Large intestine (tissue), 3 donors: ENCODE measurements around the gene PDE12. TPM values are rescaled to one million over a fixed set of nuclear protein-coding genes. Genes with fewer than 3 reads are reported as not detected.

Experiments
- DNase-seq, 2 donors: peaks; one replicate each; pipeline versions ENCODE4 v3.0.0 to v3.0.0-alpha.2; 2013
- H3K27ac ChIP-seq: one replicate; pipeline ENCODE4 v1.5.1; 2013; ENCODE audit warnings: low read length
- H3K27me3 ChIP-seq: 2 replicates; pipeline ENCODE4 v1.6.1; 2013; ENCODE audit warnings: low read length; ENCODE audit not compliant: control insufficient read depth, insufficient read depth
- H3K36me3 ChIP-seq: 2 replicates; pipeline ENCODE4 v1.6.1; 2013; ENCODE audit warnings: low read length; ENCODE audit not compliant: control insufficient read depth, insufficient read depth
- H3K4me1 ChIP-seq: one replicate; pipeline ENCODE4 v1.6.1; 2013; ENCODE audit warnings: low read length; ENCODE audit not compliant: control insufficient read depth, insufficient read depth
- H3K4me3 ChIP-seq: one replicate; pipeline ENCODE4 v1.5.1; 2013; ENCODE audit warnings: low read length
- H3K9me3 ChIP-seq: one replicate; pipeline ENCODE4 v1.6.1; 2013; ENCODE audit warnings: mild to moderate bottlenecking, low read depth, low read length, moderate library complexity; ENCODE audit not compliant: control insufficient read depth
- WGBS: methylation state at CpG from one replicate; pipeline ENCODE4 v1.1.5; 2013; ENCODE audit warnings: low lambda C conversion rate; ENCODE audit not compliant: insufficient coverage; 5-methylcytosine and 5-hydroxymethylcytosine counted together
- polyA plus RNA-seq: library from polyadenylated mRNA; unstranded; fragments of 120-200 nt; gene quantifications from one replicate; pipeline ENCODE4 v1.2.1, GENCODE V29; 2013

Gene PDE12
- polyA plus RNA-seq, 1 donor: 14.2 TPM

DNA sequence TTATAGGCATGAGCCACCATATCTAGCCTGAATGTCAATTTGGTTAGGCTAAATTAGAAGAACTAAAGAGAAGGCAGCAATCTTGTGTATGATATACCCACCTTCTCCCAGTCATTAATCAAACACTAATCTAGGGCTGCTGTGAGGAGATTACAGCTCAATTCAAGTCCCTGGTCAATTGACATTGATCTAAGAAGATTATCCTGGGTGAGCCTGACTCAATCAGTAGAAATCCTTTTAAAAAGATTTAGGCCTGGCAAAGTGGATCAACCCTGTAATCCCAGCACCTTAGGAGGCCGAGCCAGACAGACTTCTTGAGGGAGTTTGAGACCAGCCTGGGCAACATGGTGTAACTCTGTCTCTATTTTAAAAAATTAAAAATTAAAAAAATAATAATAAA, 9.5 kb upstream of the PDE12 start:
- Histone ChIP-seq H3K27ac (no peak overlapping the region), H3K4me3 (no peak overlapping the region), H3K4me1 (no peaks in the 10 kb centered on the region), H3K36me3 (no peaks in the 10 kb centered on the region), H3K27me3 (no peaks in the 10 kb centered on the region), H3K9me3 (no peaks in the 10 kb centered on the region)
- WGBS: no CpG with 5 or more reads among the region's 1 CpG
- no peak for DNase-seq

DNA sequence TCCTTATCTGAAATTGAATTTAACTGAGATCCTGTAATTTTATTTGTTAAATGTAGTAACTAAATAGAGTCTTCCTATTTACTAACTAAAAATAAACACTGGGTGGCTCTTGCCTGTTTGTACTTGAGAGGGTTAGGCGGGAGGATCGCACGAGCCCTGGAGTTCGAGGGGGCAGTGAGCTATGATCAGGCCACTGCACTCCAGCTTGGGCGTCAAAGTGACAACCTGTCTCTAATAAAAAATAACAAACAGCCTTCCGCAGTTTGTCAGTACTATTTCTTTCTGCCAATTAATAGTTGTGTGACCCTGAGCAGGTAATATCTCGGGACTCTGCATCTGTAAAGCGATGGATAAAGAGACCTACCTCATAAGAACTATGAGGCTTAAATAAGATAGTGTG, 768 bp upstream of the PDE12 start:
- Histone ChIP-seq H3K4me1 (peaks cover 5% of the 10 kb centered on the region), H3K36me3 (peaks cover 5% of the 10 kb centered on the region), H3K4me3 (peak overlapping the region; percentile 98), H3K9me3 (peaks cover 2% of the 10 kb centered on the region), H3K27ac (peak overlapping the region; percentile 84), H3K27me3 (no peaks in the 10 kb centered on the region)
- DNase-seq: no peak
- no CpG with 5 or more reads among the region's 8 CpGs for WGBS

DNA sequence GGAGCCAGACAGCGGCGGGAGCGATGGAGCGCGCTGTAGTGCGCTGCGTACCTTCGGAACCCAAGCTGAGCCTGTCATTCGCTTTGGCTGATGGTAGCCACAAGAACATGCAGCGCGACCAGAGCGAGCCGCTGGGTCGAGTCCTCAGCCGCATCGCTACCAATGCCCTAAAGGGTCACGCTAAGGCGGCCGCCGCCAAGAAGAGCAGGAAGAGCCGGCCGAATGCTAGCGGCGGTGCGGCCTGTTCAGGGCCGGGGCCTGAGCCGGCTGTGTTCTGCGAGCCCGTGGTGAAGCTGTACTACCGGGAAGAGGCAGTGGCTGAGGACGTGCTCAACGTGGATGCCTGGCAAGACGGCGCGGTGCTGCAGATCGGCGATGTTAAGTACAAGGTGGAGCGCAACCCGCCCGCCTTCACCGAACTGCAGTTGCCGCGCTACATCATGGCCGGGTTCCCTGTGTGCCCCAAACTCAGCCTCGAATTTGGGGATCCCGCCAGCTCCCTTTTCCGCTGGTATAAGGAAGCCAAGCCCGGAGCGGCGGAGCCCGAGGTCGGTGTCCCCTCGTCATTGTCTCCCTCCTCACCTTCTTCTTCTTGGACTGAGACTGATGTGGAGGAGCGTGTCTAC, 498 bp downstream of the PDE12 start:
- H3K9me3 ChIP-seq: peaks cover 2% of the 10 kb centered on the region
- H3K4me1 ChIP-seq: peaks cover 5% of the 10 kb centered on the region
- H3K27ac ChIP-seq: peak overlapping the region; percentile 84
- no CpG with 5 or more reads among the region's 54 CpGs for WGBS
- peaks cover 7% of the 10 kb centered on the region for H3K36me3 ChIP-seq
- no peak for DNase-seq
- no peaks in the 10 kb centered on the region for H3K27me3 ChIP-seq
- peak overlapping the region; percentile 98 for H3K4me3 ChIP-seq

DNA sequence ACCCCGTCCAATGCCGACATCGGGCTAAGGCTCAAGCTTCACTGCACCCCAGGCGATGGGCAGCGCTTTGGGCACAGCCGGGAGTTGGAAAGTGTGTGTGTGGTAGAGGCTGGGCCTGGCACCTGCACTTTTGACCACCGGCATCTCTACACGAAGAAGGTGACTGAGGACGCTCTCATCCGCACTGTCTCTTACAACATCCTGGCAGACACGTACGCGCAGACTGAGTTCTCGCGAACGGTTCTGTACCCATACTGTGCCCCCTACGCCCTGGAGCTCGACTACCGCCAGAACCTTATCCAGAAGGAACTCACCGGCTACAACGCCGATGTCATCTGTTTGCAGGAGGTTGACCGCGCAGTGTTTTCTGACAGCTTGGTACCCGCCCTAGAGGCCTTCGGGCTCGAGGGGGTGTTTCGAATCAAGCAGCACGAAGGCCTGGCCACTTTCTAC, 1.0 kb downstream of the PDE12 start:
- H3K9me3 ChIP-seq: peaks cover 2% of the 10 kb centered on the region

DNA sequence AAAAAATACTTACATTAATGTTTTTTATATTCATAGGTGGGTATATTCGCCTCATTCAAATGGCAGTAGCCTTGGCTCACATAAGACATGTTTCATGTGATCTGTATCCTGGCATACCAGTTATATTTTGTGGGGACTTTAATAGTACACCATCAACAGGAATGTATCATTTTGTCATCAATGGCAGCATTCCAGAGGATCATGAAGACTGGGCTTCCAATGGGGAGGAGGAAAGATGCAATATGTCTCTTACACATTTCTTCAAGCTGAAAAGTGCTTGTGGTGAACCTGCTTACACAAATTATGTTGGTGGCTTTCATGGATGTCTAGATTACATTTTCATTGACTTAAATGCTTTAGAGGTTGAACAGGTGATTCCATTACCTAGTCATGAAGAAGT, 3.5 kb downstream of the PDE12 start:
- Histone ChIP-seq H3K27me3 (no peaks in the 10 kb centered on the region), H3K4me3 (no peak overlapping the region), H3K36me3 (peaks cover 13% of the 10 kb centered on the region), H3K4me1 (peaks cover 5% of the 10 kb centered on the region), H3K27ac (no peak overlapping the region), H3K9me3 (peaks cover 2% of the 10 kb centered on the region)
- DNase-seq: no peak
- no CpG with 5 or more reads among the region's 1 CpG for WGBS

More for the DNA sequence above, 1.0 kb downstream of the PDE12 start:
- H3K27me3 ChIP-seq: no peaks in the 10 kb centered on the region
- peaks cover 5% of the 10 kb centered on the region for H3K4me1 ChIP-seq
- H3K27ac ChIP-seq: peak overlapping the region; percentile 84
- peaks cover 7% of the 10 kb centered on the region for H3K36me3 ChIP-seq
- peak overlapping the region; percentile 98 for H3K4me3 ChIP-seq
- no CpG with 5 or more reads among the region's 29 CpGs for WGBS
- peak in 1 of 2 donors; percentile 65 for DNase-seq

DNA sequence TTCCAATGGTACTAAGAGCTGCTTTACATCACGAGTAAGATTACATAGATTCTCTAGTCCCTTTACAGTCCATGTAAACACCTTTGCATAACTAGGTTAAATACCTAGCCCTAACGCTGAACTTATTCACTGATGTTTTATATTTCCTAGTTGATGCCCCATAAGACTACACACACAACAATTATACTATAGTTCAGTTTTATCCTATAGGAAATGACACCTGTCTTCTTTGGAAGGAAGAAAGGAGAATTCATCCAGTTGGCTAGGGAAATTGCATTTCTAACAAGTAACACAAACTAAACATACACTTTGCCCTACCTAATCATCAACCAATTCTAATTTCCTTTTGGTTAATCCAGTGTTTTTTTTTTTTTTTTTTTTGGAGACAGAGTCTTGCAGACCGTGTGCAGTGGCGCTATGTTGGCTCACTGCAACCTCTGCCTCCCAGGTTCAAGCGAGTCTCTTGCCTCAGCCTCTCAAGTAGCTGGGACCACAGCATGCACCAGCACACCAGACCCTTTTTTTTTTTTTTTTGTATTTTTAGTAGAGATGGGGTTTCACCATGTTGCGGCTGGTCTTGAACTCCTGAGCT, 13.9 kb downstream of the PDE12 start:
- Histone ChIP-seq H3K9me3 (no peaks in the 10 kb centered on the region), H3K4me3 (no peak overlapping the region), H3K36me3 (peaks cover 51% of the 10 kb centered on the region), H3K27me3 (no peaks in the 10 kb centered on the region), H3K4me1 (no peaks in the 10 kb centered on the region), H3K27ac (peak overlapping the region; percentile 21)
- peak in 1 of 2 donors; percentile 65 for DNase-seq
- no CpG with 5 or more reads among the region's 6 CpGs for WGBS

DNA sequence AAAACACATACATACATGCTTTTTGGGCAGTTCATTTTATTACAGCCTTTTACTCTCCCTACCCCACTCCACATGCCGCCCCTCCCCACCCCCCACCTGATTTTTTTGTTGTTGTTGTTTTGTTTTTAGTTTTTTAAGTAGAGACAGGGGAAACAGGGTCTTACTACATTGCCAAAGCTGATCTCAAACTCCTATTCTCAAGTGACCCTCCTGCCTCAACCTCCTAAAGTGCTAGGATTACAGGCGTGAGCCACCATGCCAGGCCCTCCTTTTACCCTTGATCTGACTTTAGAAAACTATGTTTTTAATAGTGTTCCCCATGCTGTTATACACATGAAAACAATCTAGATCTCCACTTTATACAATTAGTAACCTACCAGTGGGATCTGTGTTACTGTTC, 14.8 kb downstream of the PDE12 start:
- Histone ChIP-seq H3K27ac (no peak overlapping the region), H3K27me3 (no peaks in the 10 kb centered on the region), H3K4me3 (no peak overlapping the region), H3K4me1 (peaks cover 4% of the 10 kb centered on the region), H3K9me3 (no peaks in the 10 kb centered on the region), H3K36me3 (peaks cover 49% of the 10 kb centered on the region)
- no peak for DNase-seq
- no CpG with 5 or more reads among the region's 2 CpGs for WGBS

DNA sequence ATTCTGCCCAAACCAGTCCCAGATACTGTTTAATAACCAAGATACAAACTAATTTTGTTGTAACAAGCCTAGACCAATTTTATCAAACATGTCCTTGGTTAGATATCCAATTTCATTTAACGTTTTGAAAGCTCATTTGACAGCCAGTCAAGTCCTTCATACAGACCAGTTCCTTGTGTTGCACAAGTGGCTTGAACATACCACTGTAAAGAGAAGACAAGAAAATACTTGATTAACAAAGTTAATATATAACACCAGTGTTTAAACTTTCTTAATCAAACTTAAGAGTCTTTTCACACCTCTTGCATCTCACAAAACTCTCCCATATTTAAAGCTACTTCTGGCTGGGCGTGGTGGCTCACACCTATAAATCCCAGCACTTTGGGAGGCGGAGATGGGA, 16.0 kb downstream of the PDE12 start:
- H3K36me3 ChIP-seq: peaks cover 49% of the 10 kb centered on the region
- H3K9me3 ChIP-seq: no peaks in the 10 kb centered on the region
- no peak for DNase-seq
- WGBS: 60% methylated on average over 1 of the region's 3 CpGs
- no peaks in the 10 kb centered on the region for H3K27me3 ChIP-seq
- H3K27ac ChIP-seq: no peak overlapping the region
- no peak overlapping the region for H3K4me3 ChIP-seq
- peaks cover 13% of the 10 kb centered on the region for H3K4me1 ChIP-seq

DNA sequence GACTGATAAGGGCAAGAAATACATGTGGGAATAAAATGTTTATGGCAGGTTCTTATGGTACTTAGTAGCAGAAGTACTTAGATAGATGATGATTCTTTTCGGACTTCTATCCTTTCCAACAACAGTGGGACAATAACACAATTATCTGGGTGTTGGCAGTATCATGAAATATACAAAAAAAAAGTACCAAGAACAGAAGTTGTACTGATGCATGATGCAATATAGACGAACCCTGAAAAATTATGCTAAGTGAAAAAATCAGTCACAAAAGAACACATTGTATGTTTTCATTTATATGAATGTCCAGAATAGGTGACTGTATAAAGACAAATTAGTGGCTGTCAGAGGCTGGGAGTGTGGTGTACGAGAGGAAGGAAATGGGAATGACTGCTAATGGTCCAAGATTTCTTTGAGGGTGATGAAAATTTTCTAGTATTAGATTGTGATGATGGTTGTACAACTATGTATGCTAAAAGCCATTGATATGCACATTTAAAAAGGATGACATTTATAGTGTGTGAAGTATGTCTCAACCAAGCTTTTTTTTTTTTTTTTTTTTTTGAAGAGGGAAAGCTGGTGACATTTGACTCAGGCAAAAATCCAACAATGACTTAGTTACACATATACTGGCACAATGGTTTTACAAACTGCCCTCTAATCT, 20.0 kb downstream of the PDE12 start:
- H3K27ac ChIP-seq: no peak overlapping the region
- H3K4me3 ChIP-seq: no peak overlapping the region
- no peak for DNase-seq
- H3K36me3 ChIP-seq: peaks cover 59% of the 10 kb centered on the region
- no peaks in the 10 kb centered on the region for H3K27me3 ChIP-seq
- peaks cover 19% of the 10 kb centered on the region for H3K4me1 ChIP-seq
- no peaks in the 10 kb centered on the region for H3K9me3 ChIP-seq
- WGBS: 17% methylated on average over 1 of the region's 3 CpGs

DNA sequence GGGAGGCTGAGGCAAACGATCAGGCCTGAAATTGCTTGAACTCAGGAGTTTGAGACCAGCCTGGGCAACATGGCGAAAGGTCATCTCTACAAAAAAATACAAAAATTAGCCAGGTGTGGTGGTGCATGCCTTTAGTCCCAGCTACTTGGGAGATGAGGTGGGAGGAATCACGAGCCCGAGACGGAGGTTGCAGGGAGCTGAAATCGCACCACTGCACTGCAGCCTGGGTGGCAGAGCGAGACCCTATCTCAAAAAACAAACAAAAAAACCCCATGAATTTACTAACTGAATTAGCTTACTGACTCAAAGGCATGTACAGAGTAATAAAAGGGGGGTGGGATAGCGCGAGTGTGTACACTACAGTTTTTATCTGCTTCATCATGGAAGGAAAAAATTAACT, 21.7 kb downstream of the PDE12 start:
- WGBS: no CpG with 5 or more reads among the region's 9 CpGs
- no peaks in the 10 kb centered on the region for H3K9me3 ChIP-seq
- DNase-seq: peak in 1 of 2 donors; percentile 46
- no peak overlapping the region for H3K27ac ChIP-seq
- no peak overlapping the region for H3K4me3 ChIP-seq
- H3K27me3 ChIP-seq: no peaks in the 10 kb centered on the region
- peaks cover 53% of the 10 kb centered on the region for H3K36me3 ChIP-seq
- peaks cover 20% of the 10 kb centered on the region for H3K4me1 ChIP-seq
